Measurements from ENCODE around the gene NOP10.
"Not testable (repeated sequence)": the region's sequence is repeated elsewhere in the genome, so short reads cannot be mapped to it uniquely, and the experiment has no call there.

Gene NOP10

GRCh38 chr15:34358367-34358766 is 15.4 kb upstream of the NOP10 start:
- DNase-seq, result no peak

GRCh38 chr15:34357653-34358052 is 14.7 kb upstream of the NOP10 start:
- DNase-seq, result no peak

- DNase-seq, result no peak
Measured at GRCh38 chr15:34355241-34355640, 12.3 kb upstream of the NOP10 start.

- DNase-seq, result no peak
Measured at GRCh38 chr15:34354286-34354685, 11.3 kb upstream of the NOP10 start.

GRCh38 chr15:34353627-34354026 is 10.7 kb upstream of the NOP10 start:
- DNase-seq, result no peak

GRCh38 chr15:34352996-34353395 is 10.1 kb upstream of the NOP10 start:
- not testable (repeated sequence) for DNase-seq

- DNase-seq, result no peak
Measured at GRCh38 chr15:34349769-34350168, 6.8 kb upstream of the NOP10 start.

GRCh38 chr15:34348735-34349300 is 5.9 kb upstream of the NOP10 start:
- no peak for DNase-seq

- DNase-seq, result no peak
Measured at GRCh38 chr15:34347951-34348638, 5.2 kb upstream of the NOP10 start.

GRCh38 chr15:34342213-34342736 is 661 bp downstream of the NOP10 start:
- not testable (repeated sequence) for DNase-seq

- no peak for DNase-seq
Measured at GRCh38 chr15:34341381-34342212, 1.3 kb downstream of the NOP10 start.

GRCh38 chr15:34339946-34340345 is 3.0 kb downstream of the NOP10 start:
- DNase-seq, result no peak

GRCh38 chr15:34338347-34338746 is 4.6 kb downstream of the NOP10 start:
- no peak for DNase-seq

- peak; percentile 91 for DNase-seq
Measured at GRCh38 chr15:34337557-34338306, 5.2 kb downstream of the NOP10 start, which contains the start of gene SLC12A6. SLC12A6 (minus strand) TSS chr15:34337781; CDS start chr15:34336680, 1,101 bp downstream.

- no peak for DNase-seq
Measured at GRCh38 chr15:34336991-34337556, 5.9 kb downstream of the NOP10 start.

- DNase-seq, result no peak
Measured at GRCh38 chr15:34336231-34336990, 6.5 kb downstream of the NOP10 start.

- no peak for DNase-seq
Measured at GRCh38 chr15:34335176-34336032, 7.5 kb downstream of the NOP10 start.

GRCh38 chr15:34334672-34335071 is 8.3 kb downstream of the NOP10 start:
- no peak for DNase-seq

- no peak for DNase-seq
Measured at GRCh38 chr15:34332553-34333120, 10.3 kb downstream of the NOP10 start.

- no peak for DNase-seq
Measured at GRCh38 chr15:34331809-34332208, 11.1 kb downstream of the NOP10 start.

Data from right forelimb (tissue), 1 donor.